ENCODE measurements around the gene COL6A2.
"Not testable (repeated sequence)": the region's sequence is repeated elsewhere in the genome, so short reads cannot be mapped to it uniquely, and the experiment has no call there.

The COL6A2 gene

DNA sequence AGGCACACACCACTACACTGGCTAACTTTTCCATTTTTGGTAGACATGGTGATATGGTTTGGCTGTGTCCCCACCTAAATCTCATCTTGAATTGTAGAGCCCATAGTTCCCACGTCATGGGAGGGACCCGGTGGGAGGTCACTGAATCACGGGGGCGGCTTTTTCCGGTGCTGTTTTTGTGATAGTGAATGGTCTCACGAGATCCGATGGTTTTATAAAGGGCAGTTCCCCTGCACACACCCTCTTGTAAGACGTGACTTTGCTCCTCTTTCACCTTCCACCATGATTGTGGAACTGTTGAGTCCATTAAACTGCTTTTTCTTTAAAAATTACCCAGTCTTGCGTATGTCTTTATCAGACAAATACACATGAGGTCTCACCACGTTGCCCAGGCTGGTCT lies 58.8 kb downstream of the COL6A2 start:
- no peak for DNase-seq (ENCODE audit: low spot score)

GRCh38 chr21:46157396-46157986 lies 59.6 kb downstream of the COL6A2 start:
- DNase-seq (ENCODE audit: low spot score): no peak

GRCh38 chr21:46157987-46158451 lies 60.1 kb downstream of the COL6A2 start:
- no peak for DNase-seq (ENCODE audit: low spot score)

- DNase-seq (ENCODE audit: low spot score): no peak
Observed at GRCh38 chr21:46158666-46159300, 60.9 kb downstream of the COL6A2 start.

DNA sequence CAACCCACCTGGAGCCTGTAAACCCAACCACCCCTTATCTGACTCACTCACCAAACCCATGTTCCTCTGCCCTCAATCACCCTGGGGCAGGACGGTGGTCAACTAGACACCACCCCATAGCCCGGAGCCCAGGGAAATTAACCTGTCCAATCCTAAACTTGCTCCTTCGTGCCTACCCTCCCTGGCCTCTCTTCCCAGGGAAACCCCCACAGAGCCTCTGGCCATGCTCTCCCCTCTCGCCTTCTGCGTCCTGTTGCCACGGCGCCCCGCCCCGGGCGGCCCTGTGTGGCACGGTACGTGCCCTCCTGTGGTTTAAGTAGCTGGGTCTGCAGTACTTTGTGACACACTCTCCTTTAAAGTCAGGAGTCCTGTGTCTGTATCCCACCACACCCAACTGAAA lies 61.5 kb downstream of the COL6A2 start:
- no peak for DNase-seq (ENCODE audit: low spot score)

GRCh38 chr21:46159841-46160656 lies 62.1 kb downstream of the COL6A2 start:
- DNase-seq (ENCODE audit: low spot score): no peak

DNA sequence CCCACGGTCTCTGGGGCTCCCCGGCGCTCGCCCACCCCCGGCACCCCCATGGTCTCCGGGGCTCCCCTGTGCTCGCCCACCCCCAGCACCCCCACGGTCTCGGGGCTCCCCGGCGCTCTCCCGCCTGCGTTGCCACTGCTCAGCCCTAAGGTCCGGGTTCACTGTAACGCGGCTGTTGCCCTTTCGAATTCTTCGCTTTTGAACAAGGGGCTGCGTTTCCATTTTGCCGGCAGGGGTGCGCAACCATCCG lies 62.7 kb downstream of the COL6A2 start:
- no peak for DNase-seq (ENCODE audit: low spot score)

- DNase-seq (ENCODE audit: low spot score): no peak
Observed at GRCh38 chr21:46160907-46161632, 63.2 kb downstream of the COL6A2 start.

- no peak for DNase-seq (ENCODE audit: low spot score)
Observed at GRCh38 chr21:46161633-46162592, 64.0 kb downstream of the COL6A2 start.

GRCh38 chr21:46163380-46163779 lies 65.5 kb downstream of the COL6A2 start:
- DNase-seq (ENCODE audit: low spot score): no peak

- DNase-seq (ENCODE audit: low spot score): no peak
Observed at GRCh38 chr21:46165098-46165497, 67.2 kb downstream of the COL6A2 start.

DNA sequence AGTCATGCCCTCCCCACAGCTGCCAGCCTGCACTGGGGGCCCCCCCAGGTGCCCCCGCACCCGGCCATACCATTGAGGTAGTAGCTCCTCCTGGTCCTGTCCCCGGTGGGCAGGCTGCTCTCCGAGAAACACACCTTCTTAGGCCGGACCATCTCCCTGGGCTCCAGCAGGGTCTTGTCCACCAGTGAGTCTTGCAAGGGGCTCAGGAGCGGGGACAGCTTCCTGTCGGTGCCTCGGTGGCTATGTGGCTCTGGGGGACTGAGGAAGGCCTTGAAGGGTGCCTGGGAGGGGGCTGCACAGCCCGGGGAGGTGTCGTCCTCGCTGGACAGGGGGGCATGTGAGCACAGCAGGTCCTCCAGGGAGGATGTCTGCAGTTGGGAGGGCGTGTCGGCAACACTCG lies 70.3 kb downstream of the COL6A2 start:
- DNase-seq (ENCODE audit: low spot score): no peak

DNA sequence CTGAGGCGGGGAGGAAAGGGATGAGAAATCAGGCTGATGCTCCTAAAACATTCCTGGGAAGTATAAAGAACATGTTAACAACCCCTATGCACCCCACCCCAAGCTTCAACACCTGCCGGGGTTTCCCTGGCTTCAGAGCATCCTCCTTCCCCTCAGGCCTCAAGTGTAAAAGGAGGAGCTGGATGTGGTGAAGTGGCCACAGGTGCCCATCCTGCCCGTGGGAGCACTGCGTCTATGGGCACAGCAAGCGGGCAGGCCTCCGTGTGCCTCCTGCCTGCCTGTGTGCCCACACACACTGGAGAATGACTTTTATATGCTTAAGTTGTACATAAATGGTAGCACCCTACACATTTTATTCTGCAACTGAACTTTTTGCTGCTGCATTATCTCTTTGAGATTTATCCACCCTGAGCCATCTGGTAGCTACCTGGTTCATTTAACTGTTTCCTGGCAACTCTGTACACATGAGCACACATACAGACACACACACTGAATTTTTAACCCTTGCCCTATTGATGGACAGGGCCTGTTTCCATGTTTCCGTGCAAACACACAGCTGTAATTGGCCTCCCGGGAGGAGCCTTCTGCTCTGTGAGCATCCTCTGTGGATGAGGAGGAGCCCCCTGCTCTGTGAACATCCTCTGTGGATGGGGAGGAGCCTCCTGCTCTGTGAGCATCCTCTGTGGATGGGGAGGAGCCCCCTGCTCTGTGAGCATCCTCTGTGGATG lies 70.9 kb downstream of the COL6A2 start:
- DNase-seq (ENCODE audit: low spot score): no peak

GRCh38 chr21:46170436-46171193 lies 72.7 kb downstream of the COL6A2 start:
- DNase-seq (ENCODE audit: low spot score): not testable (repeated sequence)

DNA sequence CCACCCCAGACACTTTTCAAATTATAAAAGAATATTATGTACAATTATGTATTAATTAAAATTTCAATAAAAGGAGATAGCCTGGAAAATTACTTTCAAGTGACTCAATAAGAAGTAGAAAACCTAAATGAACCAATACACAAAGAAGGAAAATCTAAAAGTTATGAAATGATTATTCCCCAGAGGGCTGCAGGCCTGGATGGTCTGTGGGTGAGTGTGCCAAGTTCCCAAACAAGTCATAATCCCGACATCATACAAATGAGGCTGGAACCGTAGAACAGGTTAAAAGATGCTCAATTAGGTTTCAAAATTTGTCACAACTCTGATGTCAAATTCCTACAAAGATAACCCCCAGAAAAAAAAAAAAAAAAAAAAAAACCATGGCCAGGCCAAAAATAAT lies 73.7 kb downstream of the COL6A2 start:
- DNase-seq (ENCODE audit: low spot score): no peak

DNA sequence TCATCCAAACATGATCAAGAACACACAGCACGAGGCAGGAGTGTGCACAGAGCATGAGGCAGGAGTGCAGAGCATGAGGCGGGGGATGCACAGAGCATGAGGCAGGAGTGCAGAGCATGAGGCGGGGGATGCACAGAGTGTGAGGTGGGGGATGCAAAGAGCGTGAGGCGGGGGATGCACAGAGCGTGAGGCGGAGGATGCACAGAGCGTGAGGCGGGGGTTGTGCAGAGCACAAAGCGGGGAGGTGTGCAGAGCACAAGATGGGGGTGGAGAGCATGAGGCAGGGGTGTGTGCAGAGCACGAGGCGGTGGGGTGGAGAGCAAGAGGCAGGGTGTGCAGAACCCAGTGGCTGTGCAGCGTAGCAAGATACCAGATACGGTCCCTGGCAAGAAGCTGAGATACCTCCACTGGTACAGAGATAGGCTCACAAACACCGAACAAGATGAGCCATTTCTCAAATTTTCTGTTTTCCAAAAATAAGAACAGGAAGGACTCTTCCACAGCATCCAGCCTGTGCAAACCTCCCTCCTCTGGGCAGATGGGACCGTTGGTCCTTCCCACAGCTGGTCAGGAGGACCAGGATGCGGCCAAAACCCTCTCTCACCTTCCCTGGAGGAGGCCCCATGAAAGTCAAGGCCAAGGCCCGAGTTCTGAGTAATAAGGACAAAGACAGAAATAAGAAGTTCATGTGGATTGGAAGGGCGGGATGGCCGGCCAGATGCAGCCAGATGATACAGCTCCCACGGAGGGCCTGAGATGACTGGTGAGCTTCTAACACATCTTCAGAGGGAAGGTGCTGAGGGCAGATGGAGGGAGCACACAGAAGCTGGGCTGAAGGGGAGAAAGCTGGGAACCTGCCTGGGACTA lies 74.3 kb downstream of the COL6A2 start:
- DNase-seq (ENCODE audit: low spot score): no peak

DNA sequence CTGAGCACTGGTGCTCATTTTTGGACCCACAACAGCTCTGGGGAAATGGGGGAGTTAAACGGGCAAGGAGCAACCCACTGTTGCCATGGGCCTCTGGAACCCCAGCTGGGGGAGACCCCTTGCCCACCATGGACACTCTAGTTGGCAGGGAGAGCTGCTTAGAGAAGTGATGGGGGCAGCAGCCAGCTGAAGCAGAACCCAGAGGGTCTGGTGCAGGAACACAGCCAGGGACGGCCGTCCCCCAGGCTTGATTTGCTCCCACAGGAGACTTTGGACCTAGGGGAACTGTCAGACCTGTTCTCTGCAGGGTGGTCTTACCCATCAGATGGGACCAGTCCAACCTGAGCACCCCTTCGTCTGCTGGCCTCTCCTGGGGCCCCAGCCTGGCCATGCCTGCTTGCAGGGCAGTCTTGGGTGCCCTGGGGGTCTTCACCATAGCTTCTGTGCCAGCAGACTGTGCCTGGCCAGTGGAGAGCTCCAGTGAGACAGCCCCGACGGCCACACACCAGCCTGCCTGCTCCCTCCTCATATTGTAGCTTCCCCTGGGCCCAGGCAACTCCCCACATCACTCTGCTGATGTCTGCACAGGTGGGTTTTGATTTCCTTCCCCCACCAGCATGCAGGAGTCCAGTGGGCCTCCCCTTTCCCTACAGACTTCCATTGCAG lies 75.1 kb downstream of the COL6A2 start:
- no peak for DNase-seq (ENCODE audit: low spot score)

- DNase-seq (ENCODE audit: low spot score): no peak
Observed at GRCh38 chr21:46173573-46173972, 75.7 kb downstream of the COL6A2 start.

Data from kidney capillary endothelial cell (primary cell).